ENCODE measurements around the gene SLC23A1.

DNA sequence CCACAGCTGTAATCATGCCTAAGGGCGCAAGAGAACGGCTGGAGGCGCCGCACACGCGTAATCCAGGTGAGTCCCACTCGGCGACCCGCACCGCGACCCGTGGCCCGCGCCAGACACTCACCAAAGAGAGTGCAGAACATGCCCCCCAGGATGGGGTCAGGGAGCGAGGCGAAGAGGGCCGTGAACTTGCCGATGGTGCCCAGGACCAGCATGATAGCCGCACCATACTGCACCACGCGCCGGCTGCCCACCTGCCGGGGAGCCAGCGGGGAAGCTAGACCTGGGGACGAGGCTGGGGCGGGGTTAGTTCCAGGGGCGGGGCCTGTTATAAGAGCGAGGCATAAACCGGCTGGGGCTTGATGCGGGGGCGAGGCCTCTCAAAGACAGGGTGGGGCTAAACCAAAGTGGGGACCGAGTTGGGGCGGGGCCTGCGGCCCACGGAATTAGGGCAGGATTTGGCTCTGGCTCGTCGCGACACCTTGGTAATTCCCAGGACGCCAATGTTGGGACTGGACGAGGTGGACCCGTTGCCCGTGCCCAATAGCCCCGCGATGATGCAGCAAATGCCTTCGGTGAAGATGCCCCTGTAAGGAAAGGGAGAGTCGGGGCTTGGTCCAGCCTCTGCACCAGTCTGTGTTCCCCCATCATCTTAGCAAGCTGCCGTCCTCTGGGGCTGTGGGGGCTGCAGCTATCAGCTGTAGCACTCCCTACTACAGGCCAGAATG, 4.8 kb downstream of the SLC23A1 start:
- TF ChIP-seq, protein P1, sequence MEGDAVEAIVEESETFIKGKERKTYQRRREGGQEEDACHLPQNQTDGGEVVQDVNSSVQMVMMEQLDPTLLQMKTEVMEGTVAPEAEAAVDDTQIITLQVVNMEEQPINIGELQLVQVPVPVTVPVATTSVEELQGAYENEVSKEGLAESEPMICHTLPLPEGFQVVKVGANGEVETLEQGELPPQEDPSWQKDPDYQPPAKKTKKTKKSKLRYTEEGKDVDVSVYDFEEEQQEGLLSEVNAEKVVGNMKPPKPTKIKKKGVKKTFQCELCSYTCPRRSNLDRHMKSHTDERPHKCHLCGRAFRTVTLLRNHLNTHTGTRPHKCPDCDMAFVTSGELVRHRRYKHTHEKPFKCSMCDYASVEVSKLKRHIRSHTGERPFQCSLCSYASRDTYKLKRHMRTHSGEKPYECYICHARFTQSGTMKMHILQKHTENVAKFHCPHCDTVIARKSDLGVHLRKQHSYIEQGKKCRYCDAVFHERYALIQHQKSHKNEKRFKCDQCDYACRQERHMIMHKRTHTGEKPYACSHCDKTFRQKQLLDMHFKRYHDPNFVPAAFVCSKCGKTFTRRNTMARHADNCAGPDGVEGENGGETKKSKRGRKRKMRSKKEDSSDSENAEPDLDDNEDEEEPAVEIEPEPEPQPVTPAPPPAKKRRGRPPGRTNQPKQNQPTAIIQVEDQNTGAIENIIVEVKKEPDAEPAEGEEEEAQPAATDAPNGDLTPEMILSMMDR (conservative IDR thresholded peaks at IDR 0.05; ENCODE audit: low read depth, low read length) = no peak
- TF ChIP-seq EZH2 (IDR thresholded peaks at IDR 0.05; ENCODE audit: borderline replicate concordance, low read depth, low read length, poor library complexity, severe bottlenecking) = no peak

All from A673 (cell line).